SK-N-SH (cell line): ENCODE measurements around the gene AFF1. TPM values are rescaled to one million over a fixed set of nuclear protein-coding genes. Genes with fewer than 3 reads are reported as not detected.

Experiments
- CTCF ChIA-PET: fragments of 300-600, 350-600 bp; formaldehyde crosslinking; extraction: SDS; loops from one replicate; lab custom pipeline; 2021; lab: Yijun Ruan, JAX
- POLR2A ChIA-PET: fragments of 350-600 bp; sonication (Branson Sonifier 250); formaldehyde crosslinking; extraction: SDS; loops from one replicate; lab custom pipeline; 2020; ENCODE audit warnings: antibody characterized with exemption, inconsistent platforms; lab: Yijun Ruan, JAX
- DNase-seq: peaks from one replicate; pipeline ENCODE4 v3.0.0; 2012
- H2AFZ ChIP-seq: fragments of 200-600 bp; sonication (generic); 2 replicates; pipeline ENCODE4 v1.8.1; 2016; ENCODE audit warnings: antibody characterized with exemption, mild to moderate bottlenecking, low read depth
- H3F3A ChIP-seq: fragments of 200-600 bp; sonication (generic); replicated peaks from 2 replicates; pipeline ENCODE3; 2016; ENCODE audit warnings: antibody characterized with exemption, mild to moderate bottlenecking; ENCODE audit not compliant: insufficient read depth
- H3K27ac ChIP-seq, 2 experiments: fragments of 200-500 bp in 1 of 2; fragments of 200-600 bp in 1 of 2; sonication (Bioruptor generic) in 1 of 2; sonication (generic), shearing (Covaris generic) in 1 of 2; 2 replicates each; pipeline versions ENCODE4 v1.5.1 to v1.6.1; 2014 to 2016; ENCODE audit warnings: low read depth in 2 of 2, inconsistent platforms in 1 of 2, low read length in 1 of 2, mild to moderate bottlenecking in 1 of 2, mixed read lengths in 1 of 2
- H3K27me3 ChIP-seq: fragments of 200-600 bp; sonication (generic), shearing (Covaris generic); 2 replicates; pipeline ENCODE4 v1.6.1; 2016; ENCODE audit warnings: mixed run types; ENCODE audit not compliant: insufficient read depth
- H3K36me3 ChIP-seq, 2 experiments: fragments of 200-500 bp in 1 of 2; fragments of 200-600 bp in 1 of 2; sonication (Bioruptor generic) in 1 of 2; sonication (generic) in 1 of 2; replicated peaks in 1 of 2; 2 replicates each; pipeline versions ENCODE3 to v1.5.1; 2014 to 2016; ENCODE audit warnings: low read length in 1 of 2, mild to moderate bottlenecking in 1 of 2; ENCODE audit not compliant: insufficient read depth in 2 of 2, control insufficient read depth in 1 of 2
- H3K4me1 ChIP-seq, 2 experiments: fragments of 200-500 bp in 1 of 2; fragments of 200-600 bp in 1 of 2; sonication (Bioruptor generic) in 1 of 2; sonication (generic), shearing (Covaris generic) in 1 of 2; 2 replicates each; pipeline versions ENCODE4 v1.5.1 to v1.6.1; 2014 to 2016; ENCODE audit warnings: low read depth in 1 of 2, low read length in 1 of 2, mixed run types in 1 of 2; ENCODE audit not compliant: insufficient read depth in 2 of 2, control insufficient read depth in 1 of 2
- H3K4me2 ChIP-seq: fragments of 200-600 bp; sonication (generic), shearing (Covaris generic); 2 replicates; pipeline ENCODE4 v1.6.1; 2017; ENCODE audit warnings: mixed run types
- H3K4me3 ChIP-seq, 2 experiments: fragments of 200-500 bp in 1 of 2; fragments of 200-600 bp in 1 of 2; sonication (Bioruptor generic) in 1 of 2; sonication (generic), shearing (Covaris generic) in 1 of 2; 2 replicates each; pipeline versions ENCODE4 v1.5.1 to v1.8.1; 2014 to 2016; ENCODE audit warnings: low read depth in 2 of 2, inconsistent platforms in 1 of 2, low read length in 1 of 2, mild to moderate bottlenecking in 1 of 2, mixed read lengths in 1 of 2, moderate library complexity in 1 of 2
- H3K79me2 ChIP-seq: fragments of 200-600 bp; sonication (generic); 2 replicates; pipeline ENCODE4 v1.8.1; 2017; ENCODE audit warnings: mild to moderate bottlenecking; ENCODE audit not compliant: insufficient read depth
- H3K9ac ChIP-seq: fragments of 200-600 bp; sonication (generic); 2 replicates; pipeline ENCODE4 v1.6.1; 2017; ENCODE audit warnings: mixed run types
- H3K9me2 ChIP-seq: fragments of 200-600 bp; sonication (generic); 2 replicates; pipeline ENCODE4 v1.6.1; 2017; ENCODE audit warnings: mixed run types
- H3K9me3 ChIP-seq: fragments of 200-600 bp; sonication (generic); 2 replicates; pipeline ENCODE4 v1.6.1; 2017; ENCODE audit warnings: mixed run types, mild to moderate bottlenecking, moderate library complexity
- H4K20me1 ChIP-seq: fragments of 200-600 bp; sonication (generic); 2 replicates; pipeline ENCODE4 v1.6.1; 2017; ENCODE audit warnings: mild to moderate bottlenecking, mixed run types; ENCODE audit not compliant: insufficient read depth
- EP300 ChIP-seq, 2 experiments: IDR thresholded peaks; 2 replicates each; pipeline versions ENCODE4 v1.4.0 to v1.6.1; 2012; ENCODE audit warnings: borderline replicate concordance in 1 of 2, low read depth in 1 of 2, low read length in 1 of 2
- EZH2phosphoT487 ChIP-seq: fragments of 200-600 bp; sonication (generic); IDR thresholded peaks from 2 replicates; pipeline ENCODE4 v1.6.1; 2017; ENCODE audit warnings: low read depth, mixed run types, mild to moderate bottlenecking, antibody characterized with exemption, moderate library complexity, borderline replicate concordance
- FOXJ3 ChIP-seq: sonication (generic); formaldehyde crosslinking; IDR thresholded peaks from 2 replicates; pipeline ENCODE4 v1.5.1; 2020; ENCODE audit warnings: mild to moderate bottlenecking, missing genetic modification reagents
- FOXM1 ChIP-seq: IDR thresholded peaks from 2 replicates; pipeline ENCODE4 v1.4.0; 2012; ENCODE audit warnings: low read depth, mild to moderate bottlenecking
- GATA2 ChIP-seq: sonication (generic); formaldehyde crosslinking; IDR thresholded peaks from 2 replicates; pipeline ENCODE4 v1.5.0; 2020; ENCODE audit warnings: mild to moderate bottlenecking, missing genetic modification reagents
- MEF2A ChIP-seq: IDR thresholded peaks from 2 replicates; pipeline ENCODE4 v1.4.0; 2012; ENCODE audit warnings: low read depth, borderline replicate concordance
- POLR2AphosphoS5 ChIP-seq: IDR thresholded peaks from 2 replicates; pipeline ENCODE4 v1.6.1; 2012; ENCODE audit warnings: low read depth, low read length
- RAD21 ChIP-seq: IDR thresholded peaks from 2 replicates; pipeline ENCODE4 v1.6.1; 2012; ENCODE audit warnings: mild to moderate bottlenecking, low read length
- RCOR1 ChIP-seq: fragments of 150-350 bp; IDR thresholded peaks from 2 replicates; pipeline ENCODE4 v1.6.1; 2017; ENCODE audit warnings: antibody characterized with exemption, low read length
- SIN3A ChIP-seq: IDR thresholded peaks from 2 replicates; pipeline ENCODE4 v1.6.1; 2012; ENCODE audit warnings: low read depth, mild to moderate bottlenecking, low read length, moderate library complexity, borderline replicate concordance
- TEAD4 ChIP-seq: IDR thresholded peaks from 2 replicates; pipeline ENCODE4 v1.4.0; 2012; ENCODE audit warnings: mild to moderate bottlenecking, borderline replicate concordance; ENCODE audit not compliant: insufficient read depth
- YY1 ChIP-seq: IDR thresholded peaks from 2 replicates; pipeline ENCODE4 v1.4.0; 2012; ENCODE audit warnings: low read depth, mild to moderate bottlenecking
- ZBTB33 ChIP-seq: IDR thresholded peaks from 2 replicates; pipeline ENCODE4 v1.4.0; 2012; ENCODE audit warnings: low read depth, borderline replicate concordance
- WGBS: methylation state at CpG from one replicate; pipeline ENCODE4 v1.1.6; 2017; ENCODE audit warnings: low lambda C conversion rate; 5-methylcytosine and 5-hydroxymethylcytosine counted together
- polyA plus RNA-seq, 3 experiments: library from polyadenylated mRNA; depleted of rRNA; stranded (reverse); fragments of >200 nt; gene quantifications; 2 replicates each; pipeline ENCODE4 v1.2.3, GENCODE V29; 2012
- TF ChIP-seq, protein P1 (sequence below): IDR thresholded peaks from 2 replicates; pipeline ENCODE4 v1.4.0; 2012; ENCODE audit warnings: low read depth, borderline replicate concordance
- TF ChIP-seq, protein P2 (sequence below): IDR thresholded peaks from 2 replicates; pipeline ENCODE4 v1.6.1; 2012; ENCODE audit warnings: mild to moderate bottlenecking, low read depth, low read length, moderate library complexity

Gene AFF1
- polyA plus RNA-seq, 1 of the 3 experiments (the other 2 are of a cell fraction): 2.7 TPM

DNA sequence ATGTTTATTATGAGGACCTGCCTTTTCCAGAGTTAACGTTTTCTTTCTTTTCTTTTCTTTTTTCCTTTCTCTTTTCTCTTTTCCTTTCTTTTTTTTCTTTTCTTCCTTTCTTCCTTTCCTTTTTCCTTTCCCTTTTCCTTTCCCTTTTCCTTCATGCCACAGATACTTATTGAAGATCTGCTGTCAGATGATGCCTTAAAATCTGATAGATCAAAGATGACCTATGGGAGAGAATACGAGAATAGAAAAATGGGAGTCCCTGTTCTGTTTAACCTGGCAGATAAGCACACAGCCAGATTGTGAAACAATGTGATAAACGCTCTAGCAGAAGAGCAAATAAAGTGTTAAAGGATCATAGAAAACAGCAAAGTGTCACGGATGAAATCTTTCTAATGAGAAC is 38.9 kb downstream of the AFF1 start (continued):
- TF ChIP-seq EP300 (IDR thresholded peaks at IDR 0.05; ENCODE audit: borderline replicate concordance in 1 of 2, low read depth in 1 of 2, low read length in 1 of 2): no peak

DNA sequence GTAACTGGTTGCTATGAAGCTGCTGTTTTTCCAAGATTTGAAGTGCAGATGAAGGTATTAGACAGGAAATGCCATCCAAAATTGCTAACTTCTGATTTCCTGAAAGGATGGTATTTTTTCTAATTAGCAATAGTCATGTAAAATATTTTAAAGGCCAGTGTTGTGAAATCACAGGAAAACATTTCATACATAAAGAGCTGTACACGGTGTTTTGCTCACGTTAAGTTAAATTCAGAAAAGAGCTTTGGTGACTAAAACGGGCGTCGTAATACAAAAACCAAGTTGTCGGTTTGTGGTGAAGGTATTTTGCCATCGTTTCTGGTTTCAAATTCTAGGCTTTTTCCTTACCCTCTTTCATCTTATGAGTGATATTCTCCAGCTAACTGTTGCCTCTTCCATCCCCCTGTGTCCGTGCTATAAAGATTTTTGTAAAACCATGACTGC is 39.8 kb downstream of the AFF1 start:
- H3K27me3 ChIP-seq: no peaks in the 10 kb centered on the region
- H3K4me3 ChIP-seq: no peak overlapping the region
- H2AFZ ChIP-seq: peak overlapping the region; percentile 79; the same call in 1 of the 2 replicates
- H3K9ac ChIP-seq: peak overlapping the region; percentile 31; the same call in 1 of the 2 replicates
- peak overlapping the region; percentile 29; the same call in 1 of the 2 replicates for H3K4me2 ChIP-seq
- H3K27ac ChIP-seq: peak overlapping the region in 1 of 2 experiments; percentile 52; a peak in 2 of 4 replicates
- ChIA-PET CTCF (no interaction called here), POLR2A (no interaction called here)
- H3F3A ChIP-seq: peaks cover 7% of the 10 kb centered on the region
- no peaks in the 10 kb centered on the region for H4K20me1 ChIP-seq
- H3K9me3 ChIP-seq: no peaks in the 10 kb centered on the region
- H3K79me2 ChIP-seq: no peaks in the 10 kb centered on the region
- H3K9me2 ChIP-seq: no peaks in the 10 kb centered on the region
- H3K36me3 ChIP-seq: no peaks in the 10 kb centered on the region
- peaks cover 6 to 22% of the 10 kb centered on the region in 2 experiments; a peak in 2 of 4 replicates for H3K4me1 ChIP-seq
- 71% methylated on average over 8 of the region's 8 CpGs for WGBS
- TF ChIP-seq, protein P1, sequence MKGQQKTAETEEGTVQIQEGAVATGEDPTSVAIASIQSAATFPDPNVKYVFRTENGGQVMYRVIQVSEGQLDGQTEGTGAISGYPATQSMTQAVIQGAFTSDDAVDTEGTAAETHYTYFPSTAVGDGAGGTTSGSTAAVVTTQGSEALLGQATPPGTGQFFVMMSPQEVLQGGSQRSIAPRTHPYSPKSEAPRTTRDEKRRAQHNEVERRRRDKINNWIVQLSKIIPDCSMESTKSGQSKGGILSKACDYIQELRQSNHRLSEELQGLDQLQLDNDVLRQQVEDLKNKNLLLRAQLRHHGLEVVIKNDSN: no peak
- TF ChIP-seq ZBTB33 (no peak), EZH2phosphoT487 (no peak), FOXJ3 (no peak), YY1 (no peak), RAD21 (no peak), EP300 (IDR thresholded peaks at IDR 0.05; ENCODE audit: borderline replicate concordance in 1 of 2, low read depth in 1 of 2, low read length in 1 of 2) (no peak), POLR2AphosphoS5 (no peak), RCOR1 (no peak), GATA2 (no peak), SIN3A (no peak), FOXM1 (no peak), TEAD4 (no peak), MEF2A (no peak)
- TF ChIP-seq, protein P2, sequence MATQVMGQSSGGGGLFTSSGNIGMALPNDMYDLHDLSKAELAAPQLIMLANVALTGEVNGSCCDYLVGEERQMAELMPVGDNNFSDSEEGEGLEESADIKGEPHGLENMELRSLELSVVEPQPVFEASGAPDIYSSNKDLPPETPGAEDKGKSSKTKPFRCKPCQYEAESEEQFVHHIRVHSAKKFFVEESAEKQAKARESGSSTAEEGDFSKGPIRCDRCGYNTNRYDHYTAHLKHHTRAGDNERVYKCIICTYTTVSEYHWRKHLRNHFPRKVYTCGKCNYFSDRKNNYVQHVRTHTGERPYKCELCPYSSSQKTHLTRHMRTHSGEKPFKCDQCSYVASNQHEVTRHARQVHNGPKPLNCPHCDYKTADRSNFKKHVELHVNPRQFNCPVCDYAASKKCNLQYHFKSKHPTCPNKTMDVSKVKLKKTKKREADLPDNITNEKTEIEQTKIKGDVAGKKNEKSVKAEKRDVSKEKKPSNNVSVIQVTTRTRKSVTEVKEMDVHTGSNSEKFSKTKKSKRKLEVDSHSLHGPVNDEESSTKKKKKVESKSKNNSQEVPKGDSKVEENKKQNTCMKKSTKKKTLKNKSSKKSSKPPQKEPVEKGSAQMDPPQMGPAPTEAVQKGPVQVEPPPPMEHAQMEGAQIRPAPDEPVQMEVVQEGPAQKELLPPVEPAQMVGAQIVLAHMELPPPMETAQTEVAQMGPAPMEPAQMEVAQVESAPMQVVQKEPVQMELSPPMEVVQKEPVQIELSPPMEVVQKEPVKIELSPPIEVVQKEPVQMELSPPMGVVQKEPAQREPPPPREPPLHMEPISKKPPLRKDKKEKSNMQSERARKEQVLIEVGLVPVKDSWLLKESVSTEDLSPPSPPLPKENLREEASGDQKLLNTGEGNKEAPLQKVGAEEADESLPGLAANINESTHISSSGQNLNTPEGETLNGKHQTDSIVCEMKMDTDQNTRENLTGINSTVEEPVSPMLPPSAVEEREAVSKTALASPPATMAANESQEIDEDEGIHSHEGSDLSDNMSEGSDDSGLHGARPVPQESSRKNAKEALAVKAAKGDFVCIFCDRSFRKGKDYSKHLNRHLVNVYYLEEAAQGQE: no peak
- TF ChIP-seq, all 33 proteins: peak for 0
- DNase-seq: no peak
